ENCODE measurements around the gene DMD.

Gene DMD

GRCh38 chrX:32448320-32448719 is 763.0 kb downstream of the DMD start:
- H3K27ac ChIP-seq: no peak overlapping the region
- no peak for TF ChIP-seq ZFX (IDR thresholded peaks at IDR 0.05)
- no peak for TF ChIP-seq CTCF (conservative IDR thresholded peaks at IDR 0.05)

GRCh38 chrX:32447640-32448039 is 763.7 kb downstream of the DMD start:
- TF ChIP-seq ZFX (IDR thresholded peaks at IDR 0.05): no peak
- TF ChIP-seq CTCF (conservative IDR thresholded peaks at IDR 0.05): no peak

GRCh38 chrX:32443841-32444240 is 767.5 kb downstream of the DMD start:
- TF ChIP-seq CTCF (conservative IDR thresholded peaks at IDR 0.05) (no peak), ZFX (IDR thresholded peaks at IDR 0.05) (no peak)
- H3K27ac ChIP-seq: no peak overlapping the region

More at GRCh38 chrX:32447640-32448039, 763.7 kb downstream of the DMD start:
- no peak overlapping the region for H3K27ac ChIP-seq

GRCh38 chrX:32421266-32421665 is 790.1 kb downstream of the DMD start:
- H3K27ac ChIP-seq: no peak overlapping the region
- TF ChIP-seq CTCF (conservative IDR thresholded peaks at IDR 0.05) (no peak), ZFX (IDR thresholded peaks at IDR 0.05) (no peak)

- no peak overlapping the region for H3K27ac ChIP-seq
- peak; percentile 11; the same call in 1 of the 2 replicates for TF ChIP-seq CTCF (conservative IDR thresholded peaks at IDR 0.05)
- no peak for TF ChIP-seq ZFX (IDR thresholded peaks at IDR 0.05)
These were observed 803.0 kb downstream of the DMD start for GRCh38 chrX:32408389-32408788.

GRCh38 chrX:32397562-32398216 is 813.7 kb downstream of the DMD start:
- TF ChIP-seq ZFX (IDR thresholded peaks at IDR 0.05) (no peak), CTCF (conservative IDR thresholded peaks at IDR 0.05) (no peak)
- H3K27ac ChIP-seq: no peak overlapping the region

GRCh38 chrX:32395878-32396277 is 815.5 kb downstream of the DMD start:
- no peak overlapping the region for H3K27ac ChIP-seq

More at GRCh38 chrX:32395878-32396277, 815.5 kb downstream of the DMD start:
- TF ChIP-seq CTCF (conservative IDR thresholded peaks at IDR 0.05) (no peak), ZFX (IDR thresholded peaks at IDR 0.05) (no peak)

Measured in C4-2B (cell line).